ENCODE measurements around the gene ZNF420. TPM values are rescaled to one million over a fixed set of nuclear protein-coding genes. Genes with fewer than 3 reads are reported as not detected.
A peak's percentile ranks its signal among the peaks of the same experiment; 100 is the strongest.

ZNF420 gene
- total RNA-seq, 2 donors from 2014 or later: 6.4 to 6.7 TPM

- ATAC-seq: no peak
- intact Hi-C loops (cut with DNase I, micrococcal nuclease): no loop called here
- DNase-seq: no peak
These were observed 50.0 kb downstream of the ZNF420 start for GRCh38 chr19:37127999-37128820.

- DNase-seq: no peak
- no peak for ATAC-seq
- intact Hi-C loops (cut with DNase I, micrococcal nuclease): no loop called here
These were observed 50.6 kb downstream of the ZNF420 start for GRCh38 chr19:37128821-37129177.

GRCh38 chr19:37136111-37136510, 57.9 kb downstream of the ZNF420 start:
- intact Hi-C loops (cut with DNase I, micrococcal nuclease): no loop called here
- ATAC-seq (no peak), DNase-seq (no peak)

- DNase-seq: no peak
- intact Hi-C loops (cut with DNase I, micrococcal nuclease): no loop called here
- ATAC-seq: no peak
These were observed 70.0 kb downstream of the ZNF420 start for GRCh38 chr19:37148214-37148613.

- intact Hi-C loops (cut with DNase I, micrococcal nuclease): no loop called here
- no peak for DNase-seq
- no peak for ATAC-seq
These were observed 81.9 kb downstream of the ZNF420 start for GRCh38 chr19:37160153-37160552.

- DNase-seq (no peak), ATAC-seq (no peak)
- intact Hi-C loops (cut with DNase I, micrococcal nuclease): no loop called here
These were observed 87.4 kb downstream of the ZNF420 start for GRCh38 chr19:37165635-37166034.

GRCh38 chr19:37172368-37173366, 94.4 kb downstream of the ZNF420 start, which contains the start of gene ZNF585A:
ZNF585A (minus strand) TSS chr19:37172695; CDS start chr19:37169910, 2,785 bp downstream.
- ATAC-seq (peak; percentile 100), DNase-seq (peak; percentile 91 to 94)
- intact Hi-C loops (cut with DNase I, micrococcal nuclease): loop anchor here in 1 of 2 donors (5.0 kb wide), 1 partner anchor 40 kb away; the partner anchor contains the start of gene ZNF585B

Other genes starting within 250 kb of the ZNF420 start
- gene ZNF790, start 240.0 kb upstream of the ZNF420 start, total RNA-seq: 1 to 10 TPM; 3.3 to 5.2 TPM
- gene ZNF345, start 227.6 kb upstream of the ZNF420 start, total RNA-seq: 1 to 10 TPM; 2.8 to 3.6 TPM
- 1 to 10 TPM in 1 of 2 donors, under 1 TPM in 1; 0.73 to 1.3 TPM for gene ZNF829, start 162.1 kb upstream of the ZNF420 start, total RNA-seq
- gene ZNF568, start 162.1 kb upstream of the ZNF420 start, total RNA-seq: 1 to 10 TPM; 2.5 to 4.0 TPM
- 10 to 100 TPM in 1 of 2 donors, 1 to 10 TPM in 1; 7.6 to 10.3 TPM for gene ZNF585A, start 94.3 kb downstream of the ZNF420 start, total RNA-seq
- gene ZNF585B, start 132.1 kb downstream of the ZNF420 start, total RNA-seq: 10 to 100 TPM; 12.1 to 13.1 TPM
- gene ZNF383, start 139.8 kb downstream of the ZNF420 start, total RNA-seq: 1 to 10 TPM; 8.4 to 9.0 TPM